Neuronal stem cell (in vitro differentiated cells): ENCODE measurements around the gene LIPA.

Experiments used
- DNase-seq: peaks from one replicate; pipeline ENCODE4 v3.0.0-alpha.2; 2013; ENCODE audit warnings: low spot score
- H2AFZ ChIP-seq: one replicate; pipeline ENCODE4 v1.6.1; 2013; ENCODE audit warnings: mild to moderate bottlenecking, low read length, inconsistent platforms
- H2AK5ac ChIP-seq: 2 replicates; pipeline ENCODE4 v1.6.1; 2013; ENCODE audit warnings: low read depth, mild to moderate bottlenecking, inconsistent platforms, low read length, moderate library complexity, mixed read lengths
- H2BK120ac ChIP-seq: 2 replicates; pipeline ENCODE4 v1.6.1; 2013; ENCODE audit warnings: low read depth, mild to moderate bottlenecking, inconsistent platforms, low read length, moderate library complexity, mixed read lengths
- H2BK12ac ChIP-seq: one replicate; pipeline ENCODE4 v1.6.1; 2013; ENCODE audit warnings: low read length, inconsistent platforms
- H2BK15ac ChIP-seq: 2 replicates; pipeline ENCODE4 v1.6.1; 2013; ENCODE audit warnings: mild to moderate bottlenecking, low read length, inconsistent platforms, mixed read lengths
- H2BK5ac ChIP-seq: one replicate; pipeline ENCODE4 v1.6.1; 2013; ENCODE audit warnings: inconsistent platforms, mild to moderate bottlenecking, low read length, moderate library complexity
- H3K14ac ChIP-seq: one replicate; pipeline ENCODE4 v1.6.1; 2013; ENCODE audit warnings: low read length, inconsistent platforms
- H3K18ac ChIP-seq: 2 replicates; pipeline ENCODE4 v1.6.1; 2013; ENCODE audit warnings: low read length, inconsistent platforms
- H3K23ac ChIP-seq: 2 replicates; pipeline ENCODE4 v1.6.1; 2013; ENCODE audit warnings: low read depth, mild to moderate bottlenecking, mixed read lengths, low read length, inconsistent platforms; ENCODE audit not compliant: poor library complexity
- H3K27ac ChIP-seq: replicated peaks from 3 replicates; pipeline ENCODE4 v1.5.1; 2013; ENCODE audit warnings: low read length, inconsistent platforms
- H3K27me3 ChIP-seq, 3 experiments: 2 replicates each; pipeline ENCODE4 v1.6.1; 2013; ENCODE audit warnings: low read length in 3 of 3, mild to moderate bottlenecking in 2 of 3, inconsistent platforms in 1 of 3, low read depth in 1 of 3, mixed read lengths in 1 of 3, moderate library complexity in 1 of 3; ENCODE audit not compliant: control insufficient read depth in 3 of 3, insufficient read depth in 3 of 3
- H3K36me3 ChIP-seq, 2 donors: replicated peaks in 1 of 2; 2 replicates each; pipeline ENCODE4 v1.6.1; 2013; ENCODE audit warnings: low read length in 2 of 2; ENCODE audit not compliant: control insufficient read depth in 2 of 2, insufficient read depth in 2 of 2
- H3K4ac ChIP-seq: 2 replicates; pipeline ENCODE4 v1.6.1; 2013; ENCODE audit warnings: inconsistent platforms, mild to moderate bottlenecking, low read length, moderate library complexity
- H3K4me1 ChIP-seq, 2 donors: 1 replicate in 1 of 2; 2 replicates in 1 of 2; pipeline ENCODE4 v1.6.1; 2013; ENCODE audit warnings: low read length in 2 of 2, low read depth in 1 of 2; ENCODE audit not compliant: control insufficient read depth in 2 of 2, insufficient read depth in 1 of 2
- H3K4me2 ChIP-seq: one replicate; pipeline ENCODE4 v1.6.1; 2013; ENCODE audit warnings: mild to moderate bottlenecking, low read length, inconsistent platforms; ENCODE audit not compliant: insufficient read depth, poor library complexity, severe bottlenecking
- H3K4me3 ChIP-seq, 2 donors: 2 replicates each; pipeline ENCODE4 v1.5.1; 2013; ENCODE audit warnings: low read length in 2 of 2, mild to moderate bottlenecking in 2 of 2, inconsistent platforms in 1 of 2, moderate library complexity in 1 of 2
- H3K79me1 ChIP-seq: one replicate; pipeline ENCODE4 v1.6.1; 2013; ENCODE audit warnings: low read depth, mild to moderate bottlenecking, inconsistent platforms, low read length, moderate library complexity
- H3K9ac ChIP-seq: one replicate; pipeline ENCODE4 v1.6.1; 2013; ENCODE audit warnings: mild to moderate bottlenecking, low read depth, low read length, inconsistent platforms; ENCODE audit not compliant: poor library complexity
- H3K9me3 ChIP-seq, 2 donors: replicated peaks in 1 of 2; 2 replicates each; pipeline versions ENCODE3 to v1.6.1; 2013; ENCODE audit warnings: low read length in 2 of 2, mild to moderate bottlenecking in 2 of 2, inconsistent platforms in 1 of 2, low read depth in 1 of 2, mixed read lengths in 1 of 2, moderate library complexity in 1 of 2; ENCODE audit not compliant: control insufficient read depth in 2 of 2, insufficient read depth in 1 of 2
- H4K8ac ChIP-seq: one replicate; pipeline ENCODE4 v1.6.1; 2013; ENCODE audit warnings: low read depth, mild to moderate bottlenecking, inconsistent platforms, low read length, moderate library complexity
- H4K91ac ChIP-seq: one replicate; pipeline ENCODE4 v1.6.1; 2013; ENCODE audit warnings: low read length, low read depth, mild to moderate bottlenecking, inconsistent platforms; ENCODE audit not compliant: poor library complexity
- WGBS, 2 donors: extraction: QIAGEN DNeasy Blood & Tissue Kit; methylation state at CpG; one replicate each; pipeline ENCODE4 v1.1.7; 2013; ENCODE audit warnings: missing lambda C conversion rate in 2 of 2, mixed read lengths in 1 of 2; ENCODE audit not compliant: insufficient read length in 2 of 2, insufficient replicate concordance in 1 of 2; ENCODE audit errors: extremely low coverage in 2 of 2; 5-methylcytosine and 5-hydroxymethylcytosine counted together

LIPA gene

GRCh38 chr10:89281606-89282395 lies 30.2 kb upstream of the LIPA start:
- Histone ChIP-seq H3K4me1 (peaks cover 5 to 11% of the 10 kb centered on the region in 2 donors), H3K36me3 (no peaks in the 10 kb centered on the region), H2BK120ac (no peak overlapping the region), H3K9me3 (no peaks in the 10 kb centered on the region), H3K27ac (no peak overlapping the region), H3K79me1 (no peaks in the 10 kb centered on the region), H3K9ac (no peak overlapping the region), H2BK12ac (no peak overlapping the region), H3K27me3 (no peaks in the 10 kb centered on the region), H2BK5ac (no peak overlapping the region), H2AK5ac (no peak overlapping the region), H2AFZ (no peak overlapping the region), H3K4ac (no peak overlapping the region), H2BK15ac (no peak overlapping the region), H3K4me3 (no peak overlapping the region), H3K14ac (no peak overlapping the region), H4K8ac (no peak overlapping the region), H3K23ac (no peak overlapping the region), H4K91ac (no peak overlapping the region), H3K4me2 (no peak overlapping the region), H3K18ac (no peak overlapping the region)
- no peak for DNase-seq
- WGBS, 2 donors: no CpG with 5 or more reads among the region's 4 CpGs

- H3K36me3 ChIP-seq: no peaks in the 10 kb centered on the region
- H2BK5ac ChIP-seq: no peak overlapping the region
- H3K23ac ChIP-seq: no peak overlapping the region
- no peaks in the 10 kb centered on the region for H3K9me3 ChIP-seq
- H3K4me3 ChIP-seq: no peak overlapping the region
- no peak overlapping the region for H3K4ac ChIP-seq
- H3K4me1 ChIP-seq: peaks cover 5 to 11% of the 10 kb centered on the region in 2 donors
- H2BK15ac ChIP-seq: no peak overlapping the region
- H3K27ac ChIP-seq: no peak overlapping the region
- H2AFZ ChIP-seq: no peak overlapping the region
- no peak overlapping the region for H4K91ac ChIP-seq
- no peak for DNase-seq
- no CpG with 5 or more reads among the region's 3 CpGs for WGBS, 2 donors
- no peaks in the 10 kb centered on the region for H3K27me3 ChIP-seq
- H3K18ac ChIP-seq: no peak overlapping the region
- no peak overlapping the region for H3K14ac ChIP-seq
- H2BK12ac ChIP-seq: no peak overlapping the region
- no peak overlapping the region for H4K8ac ChIP-seq
- H2BK120ac ChIP-seq: no peak overlapping the region
- no peaks in the 10 kb centered on the region for H3K79me1 ChIP-seq
- H3K4me2 ChIP-seq: no peak overlapping the region
- no peak overlapping the region for H3K9ac ChIP-seq
- H2AK5ac ChIP-seq: no peak overlapping the region
Measured at GRCh38 chr10:89280508-89280907, 28.9 kb upstream of the LIPA start.

- H3K27ac ChIP-seq: no peak overlapping the region
Measured at GRCh38 chr10:89279421-89279869, 27.9 kb upstream of the LIPA start.

GRCh38 chr10:89278900-89279392 lies 27.4 kb upstream of the LIPA start:
- Histone ChIP-seq H3K79me1 (no peaks in the 10 kb centered on the region), H2AFZ (peak overlapping the region; percentile 26), H2BK12ac (no peak overlapping the region), H3K4ac (no peak overlapping the region), H3K4me1 (peaks cover 5 to 8% of the 10 kb centered on the region in 2 donors), H2BK5ac (no peak overlapping the region), H3K23ac (no peak overlapping the region), H2AK5ac (no peak overlapping the region), H3K18ac (no peak overlapping the region), H3K9ac (no peak overlapping the region), H3K36me3 (no peaks in the 10 kb centered on the region), H4K8ac (no peak overlapping the region), H3K27me3 (no peaks in the 10 kb centered on the region), H4K91ac (no peak overlapping the region), H3K4me2 (no peak overlapping the region), H3K27ac (no peak overlapping the region), H3K14ac (no peak overlapping the region), H2BK15ac (no peak overlapping the region), H3K9me3 (no peaks in the 10 kb centered on the region), H2BK120ac (no peak overlapping the region), H3K4me3 (no peak overlapping the region)
- DNase-seq: no peak

More at GRCh38 chr10:89279421-89279869, 27.9 kb upstream of the LIPA start:
- no peak overlapping the region for H2BK12ac ChIP-seq
- no peak overlapping the region for H3K9ac ChIP-seq
- peaks cover 5 to 12% of the 10 kb centered on the region in 2 donors for H3K4me1 ChIP-seq
- H2BK15ac ChIP-seq: no peak overlapping the region
- no peak for DNase-seq
- H3K4me3 ChIP-seq: no peak overlapping the region
- no peaks in the 10 kb centered on the region for H3K79me1 ChIP-seq
- H4K8ac ChIP-seq: no peak overlapping the region
- no peaks in the 10 kb centered on the region for H3K9me3 ChIP-seq
- no peaks in the 10 kb centered on the region for H3K36me3 ChIP-seq
- no peak overlapping the region for H3K23ac ChIP-seq
- no peak overlapping the region for H3K4ac ChIP-seq
- no peak overlapping the region for H3K14ac ChIP-seq
- no peak overlapping the region for H3K18ac ChIP-seq
- no peak overlapping the region for H4K91ac ChIP-seq
- WGBS, 2 donors: no CpG with 5 or more reads among the region's 1 CpG
- peak overlapping the region; percentile 26 for H2AFZ ChIP-seq
- no peak overlapping the region for H2BK5ac ChIP-seq
- H2BK120ac ChIP-seq: no peak overlapping the region
- no peaks in the 10 kb centered on the region for H3K27me3 ChIP-seq
- H3K4me2 ChIP-seq: no peak overlapping the region
- no peak overlapping the region for H2AK5ac ChIP-seq
